Measurements from ENCODE around the gene GRB2.
"Not testable (repeated sequence)": the region's sequence is repeated elsewhere in the genome, so short reads cannot be mapped to it uniquely, and the experiment has no call there.

Gene GRB2

DNA sequence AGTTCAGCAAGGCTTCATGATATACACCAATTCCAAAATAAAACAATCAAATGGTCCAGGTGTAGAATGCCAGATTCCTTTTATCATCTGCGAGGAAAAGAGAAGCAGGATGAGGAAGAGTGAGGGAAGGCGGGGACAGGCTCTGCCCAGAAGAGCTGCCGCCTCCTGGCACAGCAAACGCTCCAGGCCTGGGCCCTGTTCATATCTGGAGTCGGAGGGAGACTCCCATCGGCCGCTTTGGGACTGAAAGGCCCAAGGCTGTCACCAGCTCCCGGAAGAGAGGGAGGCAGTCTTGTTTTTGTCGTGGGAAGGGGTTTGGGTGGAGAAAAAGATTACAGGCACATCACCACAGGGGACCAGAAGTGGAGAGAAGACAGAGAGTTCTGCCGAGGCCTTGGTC is 87.3 kb downstream of the GRB2 start:
- no peak for DNase-seq (ENCODE audit: low spot score)

GRCh38 chr17:75317671-75318070 is 87.8 kb downstream of the GRB2 start:
- DNase-seq (ENCODE audit: low spot score), result no peak

DNA sequence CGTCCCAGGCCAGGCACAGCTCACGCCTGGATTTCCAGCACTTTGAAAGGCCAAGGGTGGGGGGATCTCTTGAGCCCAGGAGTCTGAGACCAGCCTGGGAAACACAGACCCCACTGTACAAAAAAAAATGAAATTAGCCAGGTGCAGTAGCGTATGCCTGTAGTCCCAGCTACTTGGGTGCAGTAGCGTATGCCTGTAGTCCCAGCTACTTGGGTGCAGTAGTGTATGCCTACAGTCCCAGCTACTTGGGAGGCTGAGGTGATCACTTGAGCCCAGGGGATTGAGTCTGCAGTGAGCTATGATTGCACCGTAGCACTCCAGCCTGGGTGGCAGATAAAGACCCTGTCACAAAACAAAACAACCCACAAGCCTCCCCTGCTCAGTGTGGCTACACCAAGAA is 89.2 kb downstream of the GRB2 start:
- DNase-seq (ENCODE audit: low spot score), result no peak

DNA sequence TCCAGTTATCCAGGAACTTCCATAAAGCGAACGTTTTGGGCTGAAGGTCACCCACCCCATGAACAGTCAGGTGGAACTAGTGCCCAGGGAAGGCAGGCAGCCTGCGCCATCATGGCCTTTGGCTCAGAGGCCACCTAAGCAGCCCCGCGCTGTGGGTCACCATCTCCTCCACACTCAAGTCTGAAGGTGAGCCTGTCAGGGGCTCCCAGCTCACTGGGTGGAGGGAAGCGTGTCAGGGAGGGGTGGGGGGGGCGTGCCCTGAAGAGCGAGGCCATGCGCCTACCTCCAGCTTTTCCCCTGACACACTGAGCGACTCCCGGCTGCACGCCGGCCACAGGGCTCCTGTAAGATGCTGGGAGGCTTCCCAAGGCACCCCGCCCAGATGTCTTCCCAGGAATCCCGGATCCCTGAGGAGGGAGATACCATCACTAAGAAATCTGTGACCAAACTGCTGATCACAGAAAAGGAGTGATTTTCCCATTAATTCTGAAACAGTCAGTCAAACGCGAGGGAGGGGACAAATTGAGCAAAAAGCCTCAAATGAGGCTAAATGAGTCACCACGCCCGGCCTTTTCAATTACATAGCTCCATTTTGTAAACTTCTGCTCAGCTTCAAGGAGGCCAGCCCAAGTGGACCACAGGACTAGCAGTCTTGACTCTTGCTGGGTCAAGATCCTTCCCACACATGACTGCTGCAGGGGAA is 89.8 kb downstream of the GRB2 start:
- DNase-seq (ENCODE audit: low spot score), result no peak

DNA sequence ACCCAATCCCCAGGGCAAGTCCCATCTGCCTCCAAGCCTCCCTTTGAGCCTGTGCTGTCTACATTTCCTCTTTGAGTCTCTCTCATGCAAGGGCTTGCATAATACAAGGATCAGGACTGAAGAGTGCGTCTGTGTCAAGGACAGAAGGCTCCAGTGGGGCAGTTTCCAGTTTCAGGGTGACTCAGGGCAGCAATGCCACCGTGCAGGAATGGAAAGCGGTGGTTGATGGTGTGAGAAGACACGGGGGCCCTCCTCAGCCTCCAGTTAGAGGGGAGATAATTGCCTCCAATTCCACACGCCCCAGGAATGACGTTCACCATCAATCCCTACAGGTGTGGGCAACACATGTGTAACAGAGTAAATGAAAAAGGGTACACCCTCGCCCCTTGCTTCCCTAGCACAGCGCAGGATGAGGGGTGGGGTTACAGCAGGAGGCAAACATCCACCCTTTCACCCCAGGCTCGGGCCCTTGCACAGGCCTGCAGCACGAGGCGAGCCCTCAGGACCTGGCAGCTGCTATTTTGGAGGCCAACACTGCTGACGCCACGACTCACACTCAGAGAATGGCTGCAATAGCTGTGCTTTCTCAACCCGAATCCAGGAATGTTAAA is 91.4 kb downstream of the GRB2 start:
- no peak for DNase-seq (ENCODE audit: low spot score)

GRCh38 chr17:75308732-75309629 is 96.5 kb downstream of the GRB2 start:
- no peak for DNase-seq (ENCODE audit: low spot score)

DNA sequence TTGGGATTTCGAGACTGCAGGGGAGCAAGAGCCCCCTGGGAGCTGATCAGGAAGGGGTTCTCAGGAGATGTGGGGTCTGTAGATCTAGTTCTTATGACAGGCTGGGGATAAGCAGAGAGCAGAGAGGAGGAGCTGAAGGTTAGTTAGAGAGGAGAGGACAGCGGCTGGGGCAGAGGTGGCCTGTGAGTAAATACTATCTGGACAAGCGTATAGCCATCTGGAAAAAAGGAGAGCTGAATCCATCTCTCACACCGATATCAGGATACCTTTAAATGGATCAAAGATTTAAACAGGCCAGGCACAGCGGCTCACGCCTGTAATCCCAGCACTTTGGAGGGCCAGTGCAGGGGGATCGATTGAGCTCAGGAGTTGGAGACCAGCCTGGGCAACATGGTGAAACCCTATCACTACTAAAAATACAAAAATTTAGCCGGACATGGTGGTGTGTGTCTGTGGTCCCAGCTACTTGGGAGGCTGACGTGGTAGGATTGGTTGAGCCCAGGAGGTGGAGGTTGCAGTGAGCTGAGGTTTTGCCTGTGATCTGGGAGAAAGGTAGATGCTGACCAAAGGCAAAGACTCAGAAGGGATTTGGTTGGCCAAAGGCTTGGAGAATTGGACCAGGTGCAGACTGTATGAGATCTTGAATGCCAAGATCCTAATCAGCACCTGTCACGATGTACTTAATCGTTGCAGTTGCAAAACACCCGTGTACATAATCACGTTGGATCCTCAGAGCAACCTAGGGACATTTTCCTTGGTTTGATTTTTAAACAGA is 97.3 kb downstream of the GRB2 start:
- no peak for DNase-seq (ENCODE audit: low spot score)

- DNase-seq (ENCODE audit: low spot score), result no peak
Measured at GRCh38 chr17:75301502-75302206, 103.8 kb downstream of the GRB2 start.

- DNase-seq (ENCODE audit: low spot score), result no peak
Measured at GRCh38 chr17:75301049-75301448, 104.4 kb downstream of the GRB2 start.

DNA sequence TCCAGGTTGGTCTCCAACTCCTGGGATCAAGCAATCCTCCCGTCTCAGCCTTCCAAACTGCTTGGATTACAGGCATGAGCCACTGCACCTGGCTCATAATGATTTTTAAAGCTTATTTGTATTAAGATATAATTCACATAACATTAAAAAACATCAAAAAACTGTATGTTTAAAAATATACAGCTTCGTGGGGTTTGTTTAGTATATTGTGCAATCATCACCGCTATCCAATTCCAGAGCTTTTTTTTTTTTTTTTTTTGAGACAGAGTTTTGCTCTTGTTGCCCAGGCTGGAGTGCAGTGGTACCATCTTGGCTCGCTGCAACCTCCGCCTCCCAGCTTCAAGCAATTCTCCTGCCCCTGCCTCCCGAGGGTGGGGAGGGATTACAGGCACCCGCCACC is 105.2 kb downstream of the GRB2 start:
- DNase-seq (ENCODE audit: low spot score), result no peak

- no peak for DNase-seq (ENCODE audit: low spot score)
Measured at GRCh38 chr17:75295201-75296158, 110.0 kb downstream of the GRB2 start.

GRCh38 chr17:75292810-75293448 is 112.5 kb downstream of the GRB2 start:
- not testable (repeated sequence) for DNase-seq (ENCODE audit: low spot score)

DNA sequence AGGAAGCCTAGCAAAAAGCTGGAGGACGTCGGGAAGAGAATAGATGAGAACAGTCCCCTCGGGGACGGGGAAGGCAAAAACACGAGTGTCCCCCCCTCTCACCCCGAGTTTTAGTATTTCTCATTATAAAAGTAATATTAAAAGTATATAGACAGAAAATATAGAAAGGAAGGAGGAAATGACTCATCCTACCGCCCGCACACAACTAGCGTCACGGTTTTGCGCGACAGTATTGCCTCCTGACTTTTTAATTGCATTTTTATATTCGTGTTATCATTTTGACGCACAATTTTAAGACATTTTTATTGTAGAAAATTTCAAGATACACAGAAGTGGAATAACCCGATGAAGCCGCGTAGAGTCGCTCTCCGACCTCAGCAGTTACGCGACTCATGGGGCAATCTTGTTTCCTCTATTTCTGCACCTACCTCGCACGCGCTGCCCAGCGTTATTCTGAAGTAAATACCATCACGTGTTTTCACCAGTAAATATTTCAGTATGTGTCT is 115.6 kb downstream of the GRB2 start:
- DNase-seq (ENCODE audit: low spot score), result peak; percentile 83

DNA sequence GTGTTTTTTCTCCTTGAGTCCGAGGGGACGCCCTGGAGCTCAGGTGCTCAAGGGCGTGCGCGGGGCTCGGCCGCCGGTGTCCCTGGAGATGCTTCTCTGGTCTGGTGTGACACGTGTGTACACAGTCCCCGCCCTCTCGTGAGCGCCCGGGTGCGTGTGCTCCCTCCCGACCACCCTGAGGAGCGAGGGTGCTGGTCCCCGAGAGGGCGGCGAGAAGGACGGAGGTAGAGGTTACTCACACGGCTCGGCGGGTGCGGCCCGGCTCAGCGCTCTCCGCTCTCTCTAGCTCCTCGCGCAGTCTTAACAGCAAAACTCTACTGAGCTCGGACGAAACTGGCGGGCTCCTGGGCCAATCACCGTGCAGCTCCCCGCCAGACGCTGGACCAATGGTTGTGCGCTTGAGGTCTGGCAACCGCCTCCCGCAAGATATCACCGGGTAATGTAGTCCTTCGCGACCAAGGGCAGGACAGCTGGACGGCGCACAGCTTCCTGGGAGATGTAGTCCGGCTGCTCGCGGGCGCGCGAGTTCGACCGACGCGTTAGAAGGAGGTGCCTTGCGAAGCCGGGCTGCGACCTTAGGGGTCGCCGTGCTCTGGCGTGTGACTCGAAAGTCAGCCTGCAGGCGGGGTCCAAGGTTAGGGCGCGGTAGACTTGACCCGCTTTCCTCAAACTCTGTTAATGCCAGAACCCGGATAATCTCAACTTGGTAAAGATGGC is 116.2 kb downstream of the GRB2 start, which contains the start of gene SLC25A19:
TSS of gene SLC25A19 (minus strand) at position 319 of the 717 bp plus-strand sequence. CDS start 2,669 bp downstream, outside the sequence.
- DNase-seq (ENCODE audit: low spot score), result peak; percentile 99

DNA sequence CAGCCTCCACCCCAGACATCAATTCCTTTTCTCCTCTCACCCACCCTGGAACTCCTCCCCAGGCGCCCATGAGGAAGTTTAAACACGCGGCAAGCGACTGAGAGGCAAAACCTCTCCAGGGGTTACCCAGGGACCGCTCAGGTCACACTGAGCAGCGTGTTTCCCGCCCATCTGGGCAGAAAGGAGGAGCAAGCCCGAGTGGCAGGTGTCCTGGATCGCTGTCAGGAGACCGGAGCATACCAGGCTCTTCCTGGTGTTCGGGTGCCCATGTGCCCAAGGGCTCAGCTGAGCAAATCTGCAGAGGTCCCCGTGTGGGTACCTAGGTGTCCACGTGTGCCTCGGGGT is 116.7 kb downstream of the GRB2 start:
- peak; percentile 54 for DNase-seq (ENCODE audit: low spot score)

DNA sequence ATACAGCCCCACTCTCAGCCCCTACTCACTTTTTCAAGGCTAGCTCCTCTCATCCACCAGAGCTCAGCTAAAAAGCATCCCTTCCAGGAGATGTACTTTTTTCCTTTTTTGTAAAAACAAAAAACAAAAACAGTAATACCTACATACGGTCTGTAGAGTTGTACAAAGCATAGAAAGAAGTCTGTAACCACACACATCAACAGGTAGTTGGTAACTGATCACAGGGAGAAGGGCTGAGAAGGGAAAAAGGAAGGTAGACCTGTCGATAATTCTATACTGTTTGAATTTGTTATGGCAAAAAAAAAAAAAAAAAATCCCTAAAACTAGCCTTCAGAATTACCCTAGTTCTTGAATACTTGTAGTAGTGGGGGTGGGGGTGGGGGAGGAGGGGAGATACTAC is 117.1 kb downstream of the GRB2 start:
- DNase-seq (ENCODE audit: low spot score), result no peak

DNA sequence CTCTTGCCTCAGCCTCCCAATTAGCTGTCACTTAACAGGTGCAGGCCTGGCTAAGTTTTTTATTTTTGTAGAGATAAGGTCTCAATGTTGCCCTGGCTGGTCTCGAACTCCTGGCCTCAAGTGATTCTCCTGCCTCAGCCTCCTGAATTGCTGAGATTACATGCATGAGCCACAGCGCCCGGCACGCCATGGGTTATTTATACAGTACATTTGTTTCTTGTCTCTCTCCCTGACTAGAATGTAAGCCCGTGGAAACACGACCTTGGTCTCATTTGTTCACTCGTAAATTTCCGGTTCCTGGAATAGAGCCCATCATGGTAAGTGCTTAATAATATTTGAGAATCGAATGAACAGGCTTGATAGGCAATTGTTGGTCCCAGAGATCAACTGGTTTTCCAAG is 118.3 kb downstream of the GRB2 start:
- no peak for DNase-seq (ENCODE audit: low spot score)

DNA sequence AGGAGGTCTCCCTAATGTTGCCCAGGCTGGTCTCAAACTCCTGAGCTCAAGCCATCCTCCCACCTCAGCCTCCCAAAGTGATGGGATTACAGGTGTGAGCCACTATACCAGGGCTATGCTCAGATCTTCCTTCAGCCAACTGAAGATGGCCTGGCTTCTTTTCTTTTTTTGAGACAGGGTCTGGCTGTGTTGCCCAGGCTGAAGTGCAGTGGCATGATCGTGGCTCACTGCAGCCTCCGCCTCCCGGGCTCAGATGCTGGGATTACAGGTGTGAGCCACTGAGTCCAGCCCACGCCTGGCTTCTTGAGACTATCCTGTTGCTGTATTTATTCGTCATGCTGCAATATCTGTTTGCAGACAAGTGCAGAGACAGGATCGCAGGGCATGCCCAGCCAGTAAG is 120.4 kb downstream of the GRB2 start:
- no peak for DNase-seq (ENCODE audit: low spot score)

DNA sequence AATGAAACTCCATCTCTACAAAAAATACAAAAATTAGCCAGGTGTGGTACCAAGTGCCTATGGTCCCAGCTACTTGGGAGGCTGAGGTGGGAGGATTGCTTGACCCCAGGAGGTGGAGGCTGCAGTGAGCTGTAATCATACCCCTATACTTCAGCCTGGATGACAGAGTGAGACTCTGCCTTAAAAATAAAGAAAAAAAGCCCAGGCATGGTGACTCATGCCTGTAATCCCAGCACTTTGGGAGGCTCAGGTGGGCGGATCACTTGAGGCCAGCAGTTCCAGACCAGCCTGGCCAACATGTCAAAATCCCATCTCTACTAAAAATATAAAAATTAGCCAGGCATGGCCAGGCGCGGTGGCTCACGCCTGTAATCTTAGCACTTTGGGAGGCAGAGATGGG is 125.3 kb downstream of the GRB2 start:
- DNase-seq (ENCODE audit: low spot score), result not testable (repeated sequence)

Data from RKO (cell line).